Ovary (tissue), 9 donors: ENCODE measurements around the gene FAM13A. TPM values are rescaled to one million over a fixed set of nuclear protein-coding genes. Genes with fewer than 3 reads are reported as not detected.

ENCODE experiments used
- DNase-seq, 5 donors: peaks; one replicate each; pipeline ENCODE4 v3.0.0-alpha.2; 2019 to 2020
- H3K27ac ChIP-seq, 2 donors: fragments of 200-600 bp; one replicate each; pipeline versions ENCODE4 v1.5.1 to v1.8.0; 2019 to 2022
- H3K27me3 ChIP-seq: fragments of 200-600 bp; one replicate; pipeline ENCODE4 v1.8.0; 2022
- H3K36me3 ChIP-seq: fragments of 200-600 bp; sonication (generic); one replicate; pipeline ENCODE4 v1.5.1; 2019
- H3K4me1 ChIP-seq: one replicate; pipeline ENCODE4 v1.8.1; 2013; ENCODE audit warnings: mild to moderate bottlenecking, moderate library complexity; ENCODE audit not compliant: insufficient read depth
- H3K4me3 ChIP-seq: fragments of 200-600 bp; sonication (generic); one replicate; pipeline ENCODE4 v1.5.1; 2017
- H3K9me3 ChIP-seq, 2 donors: fragments of 200-600 bp in 1 of 2; sonication (generic) in 1 of 2; one replicate each; pipeline versions ENCODE4 v1.5.1 to v1.8.1; 2013 to 2019; ENCODE audit warnings: mild to moderate bottlenecking in 1 of 2, moderate library complexity in 1 of 2
- CTCF ChIP-seq, 3 donors: fragments of 450-650 bp in 2 of 3; fragments of 200-600 bp in 1 of 3; IDR thresholded peaks; one replicate each; pipeline versions ENCODE4 v1.5.1 to v1.8.0; 2016 to 2022; ENCODE audit warnings: antibody characterized with exemption in 3 of 3, mild to moderate bottlenecking in 1 of 3
- EP300 ChIP-seq: sonication (generic); formaldehyde crosslinking; IDR thresholded peaks from one replicate; pipeline ENCODE4 v1.6.1; 2017; ENCODE audit warnings: antibody characterized with exemption
- POLR2A ChIP-seq: fragments of 450-650 bp; IDR thresholded peaks from one replicate; pipeline ENCODE4 v1.6.1; 2017; ENCODE audit warnings: antibody characterized with exemption, mild to moderate bottlenecking, moderate library complexity
- WGBS, 3 donors: extraction: QIAGEN DNeasy Blood & Tissue Kit in 1 of 3; methylation state at CpG; one replicate each; pipeline versions ENCODE4 v1.1.5 to v1.1.7; 2013 to 2017; 5-methylcytosine and 5-hydroxymethylcytosine counted together
- intact Hi-C, 4 donors: fragments of 100-400 bp; cut with DNase I; formaldehyde crosslinking; loops; one replicate each; pipeline versions ENCODE4 v1.11.0 to v1.15.1; 2022 to 2023
- polyA plus RNA-seq, 2 donors: library from polyadenylated mRNA; stranded (reverse); fragments of 200-250 nt in 1 of 2; fragments of 350-450 nt in 1 of 2; fragmentation: Illumina TruSeq in 1 of 2; extraction: RNeasy Lipid Tissue Mini Kit (QIAGEN cat#74804) in 1 of 2; gene quantifications; one replicate each; pipeline ENCODE4 v1.2.3, GENCODE V29; 2013 to 2014
- total RNA-seq, 7 donors: library from RNA; depleted of rRNA in 2 of 7; stranded (reverse); fragments of >200 nt in 2 of 7; fragmentation: NEBNext Ultra II Directional in 3 of 7; extraction: Animal tissue kit (Norgen Biotek cat#: 25700) in 3 of 7; gene quantifications; one replicate each; pipeline versions ENCODE4 v1.1.0 to v1.2.4, GENCODE V29; 2016 to 2023
- donor health status: DM: no; HTN: no; CAD: no; lungs with moderate emphysema.
- donor health status: DM: no; HTN: no; CAD: no.
- donor health status: Bipolar disorder and iron deficiency.
- donor health status: DM: yes; HTN: yes; CAD: no.
- donor health status: DM: no; HTN: no; CAD: no.
- donor health status: DM: yes; HTN: yes; CAD: no.

FAM13A gene
- total and polyA plus RNA-seq, 9 donors, result 16.7 to 51.8 (median 38.0) TPM

- 60 to 69% (median 60%) methylated on average over 8 of the region's 8 CpGs for WGBS, 3 donors
- H3K4me1 ChIP-seq, result no peaks in the 10 kb centered on the region
- H3K36me3 ChIP-seq, result no peaks in the 10 kb centered on the region
- TF ChIP-seq POLR2A, result no peak
- TF ChIP-seq EP300, result no peak
- TF ChIP-seq CTCF (IDR thresholded peaks at IDR 0.05), result no peak
- intact Hi-C loops, result no loop called here
- no peaks in the 10 kb centered on the region for H3K27me3 ChIP-seq
- DNase-seq, result no peak
- H3K9me3 ChIP-seq, result no peaks in the 10 kb centered on the region
- no peak overlapping the region for H3K4me3 ChIP-seq
- H3K27ac ChIP-seq, result no peak overlapping the region
Measured at GRCh38 chr4:88843067-88843685, 213.8 kb downstream of the FAM13A start.

- WGBS, 3 donors, result 85 to 89% (median 88%) methylated on average over 4 of the region's 4 CpGs
- Histone ChIP-seq H3K27ac (no peak overlapping the region), H3K9me3 (no peaks in the 10 kb centered on the region), H3K4me1 (no peaks in the 10 kb centered on the region), H3K36me3 (no peaks in the 10 kb centered on the region), H3K27me3 (no peaks in the 10 kb centered on the region), H3K4me3 (no peak overlapping the region)
- no peak for DNase-seq
- intact Hi-C loops, result no loop called here
- TF ChIP-seq CTCF (IDR thresholded peaks at IDR 0.05) (no peak), POLR2A (no peak), EP300 (no peak)
Measured at GRCh38 chr4:88841635-88842034, 215.3 kb downstream of the FAM13A start.

GRCh38 chr4:88836216-88836615 lies 220.8 kb downstream of the FAM13A start:
- H3K27ac ChIP-seq, result no peak overlapping the region
- no peaks in the 10 kb centered on the region for H3K36me3 ChIP-seq
- no peak for DNase-seq
- no peak overlapping the region for H3K4me3 ChIP-seq
- TF ChIP-seq POLR2A (no peak), EP300 (no peak), CTCF (IDR thresholded peaks at IDR 0.05) (no peak)
- no peaks in the 10 kb centered on the region for H3K27me3 ChIP-seq
- H3K9me3 ChIP-seq, result no peaks in the 10 kb centered on the region
- intact Hi-C loops, result no loop called here
- no peaks in the 10 kb centered on the region for H3K4me1 ChIP-seq

GRCh38 chr4:88831031-88831430 lies 226.0 kb downstream of the FAM13A start:
- no peak for TF ChIP-seq EP300
- no peak for TF ChIP-seq CTCF (IDR thresholded peaks at IDR 0.05)
- TF ChIP-seq POLR2A, result no peak
- intact Hi-C loops, result no loop called here
- Histone ChIP-seq H3K9me3 (no peaks in the 10 kb centered on the region), H3K4me3 (no peak overlapping the region), H3K4me1 (peaks cover 2% of the 10 kb centered on the region), H3K36me3 (no peaks in the 10 kb centered on the region), H3K27me3 (no peaks in the 10 kb centered on the region), H3K27ac (no peak overlapping the region)
- no peak for DNase-seq
- WGBS, 3 donors, result 41 to 59% (median 48%) methylated on average over 4 of the region's 4 CpGs
